ENCODE results near the gene FOXD4L6.
"Not testable (repeated sequence)": the region's sequence is repeated elsewhere in the genome, so short reads cannot be mapped to it uniquely, and the experiment has no call there.

- TF ChIP-seq NFXL1 (IDR thresholded peaks at IDR 0.05; ENCODE audit: borderline replicate concordance); DPF2 (IDR thresholded peaks at IDR 0.05); SMAD1 (IDR thresholded peaks at IDR 0.05; ENCODE audit: low read depth, partially characterized antibody); SREBF1 (IDR thresholded peaks at IDR 0.05; ENCODE audit: low read length); POLR2AphosphoS2 (IDR thresholded peaks at IDR 0.05; ENCODE audit: low read depth, low read length); JUND (IDR thresholded peaks at IDR 0.05; ENCODE audit: low read depth, low read length); ATF7 (IDR thresholded peaks at IDR 0.05; ENCODE audit: low read depth); FOXM1 (IDR thresholded peaks at IDR 0.05; ENCODE audit: low read depth, low read length); TBL1XR1 (IDR thresholded peaks at IDR 0.05; ENCODE audit: low read depth, low read length); POLR2A (IDR thresholded peaks at IDR 0.05; ENCODE audit: low read depth, low read length); TCF3 (IDR thresholded peaks at IDR 0.05; ENCODE audit: borderline replicate concordance, insufficient read depth, low read depth, low read length): not testable (repeated sequence)
Measured at GRCh38 chr9:41106472-41107116, 21.9 kb downstream of the FOXD4L6 start.
